ENCODE measurements around the gene BBS1. TPM values are rescaled to one million over a fixed set of nuclear protein-coding genes. Genes with fewer than 3 reads are reported as not detected.

Gene BBS1
- polyA plus RNA-seq, 2 of the 4 experiments (the other 2 are of a cell fraction), result 12.5 TPM

DNA sequence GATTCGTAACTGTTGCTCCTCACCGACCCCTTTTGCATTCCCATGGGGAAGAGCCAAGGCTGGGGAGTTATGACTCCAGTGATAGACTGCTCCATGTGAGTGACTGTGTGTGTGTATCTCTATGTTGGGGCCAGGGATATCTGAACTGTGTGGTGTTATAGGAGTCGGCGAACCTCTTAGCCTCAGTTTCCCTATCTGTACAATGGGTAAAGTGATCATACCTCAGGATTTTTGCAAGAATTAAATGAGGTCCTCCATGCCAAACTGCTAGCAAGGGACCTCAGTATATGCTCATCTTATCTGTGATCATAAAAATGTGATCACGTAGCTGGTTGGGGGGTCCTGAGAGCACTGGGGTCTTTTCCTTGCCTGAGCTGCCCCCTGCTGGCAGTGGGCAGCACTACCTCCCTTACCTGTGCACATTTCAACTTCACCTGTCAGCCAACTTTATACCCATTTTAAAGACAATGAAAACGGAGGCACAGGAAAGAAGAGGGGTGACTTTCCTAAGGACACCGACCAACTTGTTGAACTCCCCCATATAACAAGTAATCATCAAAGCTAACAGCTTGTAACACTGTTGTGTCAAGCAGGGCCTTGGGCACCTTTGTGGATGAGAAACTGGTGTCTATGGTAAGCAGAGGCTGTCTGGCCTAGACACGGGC lies 31.6 kb upstream of the BBS1 start (continued):
- TF ChIP-seq, protein P1, sequence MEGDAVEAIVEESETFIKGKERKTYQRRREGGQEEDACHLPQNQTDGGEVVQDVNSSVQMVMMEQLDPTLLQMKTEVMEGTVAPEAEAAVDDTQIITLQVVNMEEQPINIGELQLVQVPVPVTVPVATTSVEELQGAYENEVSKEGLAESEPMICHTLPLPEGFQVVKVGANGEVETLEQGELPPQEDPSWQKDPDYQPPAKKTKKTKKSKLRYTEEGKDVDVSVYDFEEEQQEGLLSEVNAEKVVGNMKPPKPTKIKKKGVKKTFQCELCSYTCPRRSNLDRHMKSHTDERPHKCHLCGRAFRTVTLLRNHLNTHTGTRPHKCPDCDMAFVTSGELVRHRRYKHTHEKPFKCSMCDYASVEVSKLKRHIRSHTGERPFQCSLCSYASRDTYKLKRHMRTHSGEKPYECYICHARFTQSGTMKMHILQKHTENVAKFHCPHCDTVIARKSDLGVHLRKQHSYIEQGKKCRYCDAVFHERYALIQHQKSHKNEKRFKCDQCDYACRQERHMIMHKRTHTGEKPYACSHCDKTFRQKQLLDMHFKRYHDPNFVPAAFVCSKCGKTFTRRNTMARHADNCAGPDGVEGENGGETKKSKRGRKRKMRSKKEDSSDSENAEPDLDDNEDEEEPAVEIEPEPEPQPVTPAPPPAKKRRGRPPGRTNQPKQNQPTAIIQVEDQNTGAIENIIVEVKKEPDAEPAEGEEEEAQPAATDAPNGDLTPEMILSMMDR (IDR thresholded peaks at IDR 0.05), result peak; percentile 91
- 0 out of 2 replicates have a peak, but pooled peaks have one; percentile 6 for TF ChIP-seq GATA3 (IDR thresholded peaks at IDR 0.05; ENCODE audit: borderline replicate concordance)
- TF ChIP-seq, protein P2, sequence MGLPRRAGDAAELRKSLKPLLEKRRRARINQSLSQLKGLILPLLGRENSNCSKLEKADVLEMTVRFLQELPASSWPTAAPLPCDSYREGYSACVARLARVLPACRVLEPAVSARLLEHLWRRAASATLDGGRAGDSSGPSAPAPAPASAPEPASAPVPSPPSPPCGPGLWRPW (IDR thresholded peaks at IDR 0.05), result no peak
- no peak for TF ChIP-seq MAZ (IDR thresholded peaks at IDR 0.05; ENCODE audit: borderline replicate concordance, low read depth, low read length)
- no peak for TF ChIP-seq JUNB (IDR thresholded peaks at IDR 0.05)
- no peak for TF ChIP-seq MAFK (IDR thresholded peaks at IDR 0.05; ENCODE audit: partially characterized antibody)
- TF ChIP-seq ZSCAN20 (CRISPR knock-in tag; IDR thresholded peaks at IDR 0.05), result no peak
- TF ChIP-seq, protein P3, sequence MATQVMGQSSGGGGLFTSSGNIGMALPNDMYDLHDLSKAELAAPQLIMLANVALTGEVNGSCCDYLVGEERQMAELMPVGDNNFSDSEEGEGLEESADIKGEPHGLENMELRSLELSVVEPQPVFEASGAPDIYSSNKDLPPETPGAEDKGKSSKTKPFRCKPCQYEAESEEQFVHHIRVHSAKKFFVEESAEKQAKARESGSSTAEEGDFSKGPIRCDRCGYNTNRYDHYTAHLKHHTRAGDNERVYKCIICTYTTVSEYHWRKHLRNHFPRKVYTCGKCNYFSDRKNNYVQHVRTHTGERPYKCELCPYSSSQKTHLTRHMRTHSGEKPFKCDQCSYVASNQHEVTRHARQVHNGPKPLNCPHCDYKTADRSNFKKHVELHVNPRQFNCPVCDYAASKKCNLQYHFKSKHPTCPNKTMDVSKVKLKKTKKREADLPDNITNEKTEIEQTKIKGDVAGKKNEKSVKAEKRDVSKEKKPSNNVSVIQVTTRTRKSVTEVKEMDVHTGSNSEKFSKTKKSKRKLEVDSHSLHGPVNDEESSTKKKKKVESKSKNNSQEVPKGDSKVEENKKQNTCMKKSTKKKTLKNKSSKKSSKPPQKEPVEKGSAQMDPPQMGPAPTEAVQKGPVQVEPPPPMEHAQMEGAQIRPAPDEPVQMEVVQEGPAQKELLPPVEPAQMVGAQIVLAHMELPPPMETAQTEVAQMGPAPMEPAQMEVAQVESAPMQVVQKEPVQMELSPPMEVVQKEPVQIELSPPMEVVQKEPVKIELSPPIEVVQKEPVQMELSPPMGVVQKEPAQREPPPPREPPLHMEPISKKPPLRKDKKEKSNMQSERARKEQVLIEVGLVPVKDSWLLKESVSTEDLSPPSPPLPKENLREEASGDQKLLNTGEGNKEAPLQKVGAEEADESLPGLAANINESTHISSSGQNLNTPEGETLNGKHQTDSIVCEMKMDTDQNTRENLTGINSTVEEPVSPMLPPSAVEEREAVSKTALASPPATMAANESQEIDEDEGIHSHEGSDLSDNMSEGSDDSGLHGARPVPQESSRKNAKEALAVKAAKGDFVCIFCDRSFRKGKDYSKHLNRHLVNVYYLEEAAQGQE (IDR thresholded peaks at IDR 0.05), result no peak
- TF ChIP-seq ZNF302 (CRISPR knock-in tag; IDR thresholded peaks at IDR 0.05), result no peak
- TF ChIP-seq RCOR1 (IDR thresholded peaks at IDR 0.05; ENCODE audit: low read depth, low read length), result no peak
- no peak for TF ChIP-seq HEYL (CRISPR knock-in tag; IDR thresholded peaks at IDR 0.05)
- no peak; the same call in 1 of the 2 replicates for TF ChIP-seq KDM5A (IDR thresholded peaks at IDR 0.05)
- TF ChIP-seq, protein P4, sequence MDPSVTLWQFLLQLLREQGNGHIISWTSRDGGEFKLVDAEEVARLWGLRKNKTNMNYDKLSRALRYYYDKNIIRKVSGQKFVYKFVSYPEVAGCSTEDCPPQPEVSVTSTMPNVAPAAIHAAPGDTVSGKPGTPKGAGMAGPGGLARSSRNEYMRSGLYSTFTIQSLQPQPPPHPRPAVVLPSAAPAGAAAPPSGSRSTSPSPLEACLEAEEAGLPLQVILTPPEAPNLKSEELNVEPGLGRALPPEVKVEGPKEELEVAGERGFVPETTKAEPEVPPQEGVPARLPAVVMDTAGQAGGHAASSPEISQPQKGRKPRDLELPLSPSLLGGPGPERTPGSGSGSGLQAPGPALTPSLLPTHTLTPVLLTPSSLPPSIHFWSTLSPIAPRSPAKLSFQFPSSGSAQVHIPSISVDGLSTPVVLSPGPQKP (IDR thresholded peaks at IDR 0.05; ENCODE audit: low read depth, low read length), result no peak
- TF ChIP-seq, protein P5, sequence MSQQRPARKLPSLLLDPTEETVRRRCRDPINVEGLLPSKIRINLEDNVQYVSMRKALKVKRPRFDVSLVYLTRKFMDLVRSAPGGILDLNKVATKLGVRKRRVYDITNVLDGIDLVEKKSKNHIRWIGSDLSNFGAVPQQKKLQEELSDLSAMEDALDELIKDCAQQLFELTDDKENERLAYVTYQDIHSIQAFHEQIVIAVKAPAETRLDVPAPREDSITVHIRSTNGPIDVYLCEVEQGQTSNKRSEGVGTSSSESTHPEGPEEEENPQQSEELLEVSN (IDR thresholded peaks at IDR 0.05; ENCODE audit: borderline replicate concordance, low read depth), result no peak
- TF ChIP-seq TFCP2L1 (CRISPR knock-in tag; IDR thresholded peaks at IDR 0.05), result no peak
- TF ChIP-seq ESRRA (IDR thresholded peaks at IDR 0.05; ENCODE audit: borderline replicate concordance, low read length), result no peak
- TF ChIP-seq NR3C1 (IDR thresholded peaks at IDR 0.05), result no peak
- TF ChIP-seq CBX8 (IDR thresholded peaks at IDR 0.05), result no peak
- peak; percentile 47 for TF ChIP-seq SMC3 (IDR thresholded peaks at IDR 0.05)
- peak; percentile 80; the same call in 1 of the 2 replicates for TF ChIP-seq KDM1A (IDR thresholded peaks at IDR 0.05; ENCODE audit: low read depth)
- TF ChIP-seq, protein P6, sequence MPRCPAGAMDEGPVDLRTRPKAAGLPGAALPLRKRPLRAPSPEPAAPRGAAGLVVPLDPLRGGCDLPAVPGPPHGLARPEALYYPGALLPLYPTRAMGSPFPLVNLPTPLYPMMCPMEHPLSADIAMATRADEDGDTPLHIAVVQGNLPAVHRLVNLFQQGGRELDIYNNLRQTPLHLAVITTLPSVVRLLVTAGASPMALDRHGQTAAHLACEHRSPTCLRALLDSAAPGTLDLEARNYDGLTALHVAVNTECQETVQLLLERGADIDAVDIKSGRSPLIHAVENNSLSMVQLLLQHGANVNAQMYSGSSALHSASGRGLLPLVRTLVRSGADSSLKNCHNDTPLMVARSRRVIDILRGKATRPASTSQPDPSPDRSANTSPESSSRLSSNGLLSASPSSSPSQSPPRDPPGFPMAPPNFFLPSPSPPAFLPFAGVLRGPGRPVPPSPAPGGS (IDR thresholded peaks at IDR 0.05), result no peak
- TF ChIP-seq FOXS1 (CRISPR knock-in tag; IDR thresholded peaks at IDR 0.05), result no peak
